ENCODE results near the gene CNKSR3.

GRCh38 chr6:154390034-154390433 lies 120.5 kb downstream of the CNKSR3 start:
- TF ChIP-seq POLR2A (IDR thresholded peaks at IDR 0.05; ENCODE audit: low read length) (no peak), GATA1 (IDR thresholded peaks at IDR 0.05; ENCODE audit: low read depth, low read length) (no peak)

All from erythroblast (primary cell).